RWPE2 (cell line): ENCODE measurements around the gene STAC3.
A peak's percentile ranks its signal among the peaks of the same experiment; 100 is the strongest.

ENCODE experiments used
- ATAC-seq: fragments of 200-7000 bp; cut with Tn5 transposase; 3 replicates; pipeline ENCODE4 v1.9.1; 2021; ENCODE audit warnings: low read depth
- DNase-seq: peaks from one replicate; pipeline ENCODE4 v3.0.0-alpha.2; 2020; ENCODE audit warnings: low spot score
- H3K27ac ChIP-seq: fragments of 450-650 bp; 2 replicates; pipeline ENCODE4 v1.5.1; 2017; ENCODE audit warnings: mild to moderate bottlenecking; ENCODE audit not compliant: poor library complexity, severe bottlenecking
- H3K27me3 ChIP-seq: fragments of 250-450 bp; sonication (Bioruptor Pico); 2 replicates; pipeline ENCODE4 v1.5.1; 2021; ENCODE audit warnings: mild to moderate bottlenecking, moderate library complexity; ENCODE audit not compliant: insufficient read depth, poor library complexity, severe bottlenecking
- H3K36me3 ChIP-seq: fragments of 250-450 bp; sonication (Bioruptor Pico); 2 replicates; pipeline ENCODE4 v1.5.1; 2020; ENCODE audit warnings: low read depth, mild to moderate bottlenecking, moderate library complexity
- H3K4me1 ChIP-seq: fragments of 250-450 bp; sonication (Bioruptor Pico); 2 replicates; pipeline ENCODE4 v1.5.1; 2021; ENCODE audit warnings: mild to moderate bottlenecking, moderate library complexity; ENCODE audit not compliant: insufficient read depth, poor library complexity, severe bottlenecking
- H3K4me3 ChIP-seq: fragments of 250-450 bp; sonication (Bioruptor Pico); 2 replicates; pipeline ENCODE4 v1.5.1; 2021; ENCODE audit warnings: mild to moderate bottlenecking, moderate library complexity; ENCODE audit not compliant: severe bottlenecking
- H3K9me3 ChIP-seq: fragments of 250-450 bp; sonication (Bioruptor Pico); 2 replicates; pipeline ENCODE4 v1.5.1; 2021; ENCODE audit warnings: mild to moderate bottlenecking, moderate library complexity; ENCODE audit not compliant: severe bottlenecking
- CTCF ChIP-seq: fragments of 450-650 bp; IDR thresholded peaks from one replicate; pipeline ENCODE4 v1.5.1; 2017; ENCODE audit warnings: mild to moderate bottlenecking, moderate library complexity; ENCODE audit not compliant: poor library complexity, severe bottlenecking

The STAC3 gene

DNA sequence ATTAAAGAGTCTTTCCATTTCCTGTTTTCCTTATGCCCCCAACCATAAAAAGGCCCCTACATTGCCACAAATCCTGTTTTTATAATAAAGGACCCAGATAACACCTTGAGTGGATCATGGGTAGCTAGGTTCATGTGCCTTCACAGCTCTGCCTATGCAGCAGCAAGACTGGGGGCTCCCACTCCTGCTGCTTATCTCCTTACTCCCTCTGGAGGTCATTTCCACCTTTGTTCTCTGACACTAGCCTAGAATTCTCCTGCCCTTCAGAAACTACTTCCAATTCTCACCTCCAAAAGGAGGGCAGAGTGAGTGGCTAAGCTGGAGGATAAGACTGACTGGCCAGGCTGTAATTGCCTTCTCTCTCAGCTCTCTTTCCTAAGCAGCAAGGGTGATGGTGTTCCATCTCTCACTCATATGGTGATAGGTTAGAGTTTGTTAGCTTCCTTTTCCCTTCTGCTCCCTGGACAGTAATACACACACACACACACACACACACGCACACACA is 20.0 kb upstream of the STAC3 start:
- Histone ChIP-seq H3K27me3 (no peaks in the 10 kb centered on the region), H3K36me3 (peaks cover 39% of the 10 kb centered on the region), H3K4me3 (no peak overlapping the region), H3K9me3 (no peaks in the 10 kb centered on the region), H3K4me1 (no peaks in the 10 kb centered on the region), H3K27ac (no peak overlapping the region)
- peak; percentile 5 for TF ChIP-seq CTCF
- DNase-seq (no peak), ATAC-seq (no peak)

- ATAC-seq: no peak
- H3K27me3 ChIP-seq: no peaks in the 10 kb centered on the region
- TF ChIP-seq CTCF: no peak
- H3K27ac ChIP-seq: no peak overlapping the region
- H3K9me3 ChIP-seq: no peaks in the 10 kb centered on the region
- H3K4me3 ChIP-seq: no peak overlapping the region
- no peaks in the 10 kb centered on the region for H3K4me1 ChIP-seq
- no peak for DNase-seq
- peaks cover 47% of the 10 kb centered on the region for H3K36me3 ChIP-seq
Observed at GRCh38 chr12:57268264-57268663, 17.3 kb upstream of the STAC3 start.

DNA sequence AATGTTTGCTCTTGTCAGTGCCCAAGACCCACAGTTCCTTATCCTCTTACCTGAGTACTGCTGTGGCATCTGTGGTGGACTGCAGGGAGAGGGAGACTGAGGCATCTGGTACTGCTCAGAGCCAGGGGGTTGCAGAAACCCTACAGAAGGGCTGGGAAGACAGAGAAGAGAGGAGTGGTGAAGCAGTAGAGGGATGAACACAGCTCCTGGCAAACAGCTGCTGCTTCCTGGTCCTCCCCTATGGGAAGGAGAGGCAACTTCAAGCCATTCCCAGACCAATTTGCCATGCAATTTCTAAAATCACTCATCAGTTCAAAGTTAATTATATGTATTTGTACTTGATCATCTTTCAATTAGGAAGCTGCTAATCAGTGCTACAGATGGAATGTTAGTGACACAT is 15.7 kb upstream of the STAC3 start:
- no peaks in the 10 kb centered on the region for H3K27me3 ChIP-seq
- TF ChIP-seq CTCF: no peak
- no peak for DNase-seq

GRCh38 chr12:57263096-57263495 is 12.1 kb upstream of the STAC3 start:
- H3K27ac ChIP-seq: no peak overlapping the region

More for the DNA sequence above, 15.7 kb upstream of the STAC3 start:
- ATAC-seq: no peak
- Histone ChIP-seq H3K4me3 (no peak overlapping the region), H3K4me1 (no peaks in the 10 kb centered on the region), H3K9me3 (no peaks in the 10 kb centered on the region), H3K36me3 (peaks cover 57% of the 10 kb centered on the region), H3K27ac (no peak overlapping the region)

More at GRCh38 chr12:57263096-57263495, 12.1 kb upstream of the STAC3 start:
- Histone ChIP-seq H3K9me3 (no peaks in the 10 kb centered on the region), H3K36me3 (peaks cover 61% of the 10 kb centered on the region), H3K4me1 (no peaks in the 10 kb centered on the region), H3K4me3 (no peak overlapping the region), H3K27me3 (no peaks in the 10 kb centered on the region)
- no peak for DNase-seq
- no peak for ATAC-seq
- TF ChIP-seq CTCF: no peak
